ENCODE data around the gene MARCKSL1.
A peak's percentile ranks its signal among the peaks of the same experiment; 100 is the strongest.
"Not testable (repeated sequence)": the region's sequence is repeated elsewhere in the genome, so short reads cannot be mapped to it uniquely, and the experiment has no call there.

Gene MARCKSL1

DNA sequence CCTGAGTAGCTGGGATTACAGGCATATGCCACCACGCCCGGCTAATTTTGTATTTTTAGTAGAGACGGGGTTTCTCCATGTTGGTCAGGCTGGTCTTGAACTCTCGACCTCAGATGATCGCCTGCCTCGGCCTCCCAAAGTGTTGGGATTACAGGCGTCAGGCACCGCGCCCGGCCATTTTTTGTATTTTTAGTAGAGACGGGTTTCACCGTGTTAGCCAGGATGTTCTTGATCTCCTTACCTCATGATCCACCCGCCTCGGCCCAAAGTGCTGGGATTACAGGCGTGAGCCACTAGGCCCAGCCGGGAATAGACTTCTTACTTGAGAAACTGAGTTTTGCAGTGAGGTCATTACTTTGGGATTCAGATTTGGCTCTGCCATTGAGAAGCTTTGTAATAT, 37.8 kb downstream of the MARCKSL1 start:
- DNase-seq (ENCODE audit: low read depth, low spot score) = not testable (repeated sequence)
- H3K27ac ChIP-seq = peak overlapping the region; percentile 8

DNA sequence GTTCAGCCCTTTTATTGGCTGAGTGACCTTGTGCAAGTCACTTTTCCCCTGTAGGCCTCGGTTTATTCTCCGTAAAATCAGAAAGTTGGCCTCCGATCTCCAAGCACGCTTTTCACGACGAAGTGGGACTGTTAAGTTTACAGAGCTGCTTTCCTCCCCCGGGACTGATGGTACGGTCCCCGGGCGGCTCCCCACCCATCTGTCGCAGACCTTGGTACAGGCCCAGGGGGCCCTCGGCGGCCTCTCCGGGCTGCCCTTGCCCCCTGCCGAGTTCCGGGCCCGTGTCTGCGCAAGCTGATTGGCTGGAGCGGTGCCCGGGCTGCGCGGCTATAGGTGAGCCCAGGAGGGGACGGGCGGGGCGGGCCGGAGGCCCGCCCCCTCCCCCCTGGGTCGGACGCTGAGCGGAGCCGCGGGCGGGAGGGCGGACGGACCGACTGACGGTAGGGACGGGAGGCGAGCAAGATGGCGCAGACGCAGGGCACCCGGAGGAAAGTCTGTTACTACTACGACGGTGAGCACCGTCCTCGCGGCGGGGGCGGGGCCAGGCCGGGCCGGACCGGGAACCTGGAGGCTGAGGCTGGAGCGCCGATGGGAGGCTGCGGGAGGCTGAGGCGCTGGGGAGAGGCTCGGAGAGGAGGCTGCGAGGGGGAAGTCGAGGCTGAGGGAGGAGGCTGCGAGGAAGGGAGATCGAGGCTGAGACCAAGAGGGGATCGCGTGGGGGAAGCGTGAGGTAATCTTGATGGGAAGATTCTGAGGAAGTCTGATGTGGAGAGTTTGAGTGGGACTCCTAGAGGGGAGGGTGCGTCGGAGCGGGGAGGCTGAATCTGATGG, 44.1 kb downstream of the MARCKSL1 start, which contains the start of gene HDAC1:
TSS of gene HDAC1 (plus strand) at position 376 of the 831 bp plus-strand sequence. CDS start at position 463, 87 bp downstream.
- peak within 1 kb of the TSS; percentile 93 for H3K27ac ChIP-seq
- DNase-seq (ENCODE audit: low read depth, low spot score) = peak; percentile 53

DNA sequence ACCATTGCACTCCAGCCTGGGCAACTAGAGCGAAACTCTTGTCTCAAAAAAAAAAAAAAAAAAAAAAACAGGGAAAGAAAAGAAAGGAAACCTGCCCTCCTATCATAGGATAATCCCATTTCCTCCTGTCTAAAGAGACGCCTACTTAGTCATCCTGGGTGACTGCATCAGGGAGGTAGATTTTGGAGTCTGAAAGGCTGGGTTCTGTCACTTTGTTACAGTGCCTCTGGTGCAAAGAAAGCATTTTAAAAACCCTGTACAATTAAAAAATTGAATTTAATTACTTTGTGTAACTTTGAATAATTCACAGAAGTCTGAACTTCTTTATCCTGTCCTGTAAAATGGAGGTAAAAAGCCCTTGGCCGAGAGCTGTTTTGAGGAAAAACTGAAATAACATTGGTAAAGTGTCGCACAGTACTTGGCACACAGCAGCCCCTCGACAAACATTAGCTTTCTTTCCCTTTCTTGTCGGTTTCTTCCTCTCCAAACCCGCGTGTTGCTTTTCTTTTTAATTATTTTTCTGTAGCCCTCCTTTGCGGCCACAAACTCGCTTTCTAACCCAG, 44.8 kb downstream of the MARCKSL1 start:
- peak overlapping the region; percentile 93 for H3K27ac ChIP-seq
- peak; percentile 40 for DNase-seq (ENCODE audit: low read depth, low spot score)

DNA sequence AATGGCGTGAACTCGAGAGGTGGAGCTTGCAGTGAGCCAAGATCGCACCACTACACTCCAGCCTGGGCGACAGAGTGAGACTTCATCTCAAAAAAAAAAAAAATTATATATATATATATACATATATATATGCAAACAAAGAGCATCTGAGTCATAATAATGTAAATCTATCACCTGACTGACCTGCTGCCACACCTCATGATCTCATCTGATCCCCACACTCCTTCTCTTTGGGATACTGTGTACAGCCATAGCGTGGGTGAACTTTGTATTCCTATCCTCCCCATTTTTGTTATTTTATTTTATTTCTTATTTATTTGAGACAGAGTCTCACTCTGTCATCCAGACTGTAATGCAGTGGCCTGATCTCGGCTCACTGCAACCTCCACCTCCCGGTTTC, 46.8 kb downstream of the MARCKSL1 start:
- peak overlapping the region; percentile 93 for H3K27ac ChIP-seq
- DNase-seq (ENCODE audit: low read depth, low spot score) = peak; percentile 24

DNA sequence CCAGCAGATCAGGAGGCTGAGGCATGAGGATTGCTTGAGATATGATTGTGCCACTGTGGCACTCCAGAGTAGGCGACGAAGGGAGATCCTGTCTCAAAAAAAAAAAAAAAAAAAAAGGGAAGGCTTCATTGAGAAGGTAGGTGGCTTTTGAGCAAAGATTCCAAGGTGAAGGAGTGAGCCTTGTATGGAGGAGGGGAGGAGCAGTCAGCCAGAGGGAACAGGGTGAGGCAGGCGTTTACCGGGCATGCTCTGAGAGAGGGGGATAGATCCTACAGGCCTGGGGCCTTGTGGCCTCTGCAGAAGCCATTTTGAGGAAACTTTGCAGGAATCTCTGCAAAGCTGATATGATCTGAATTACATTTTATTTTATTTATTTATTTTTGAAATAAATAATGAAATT, 49.3 kb downstream of the MARCKSL1 start:
- no peak overlapping the region for H3K27ac ChIP-seq
- DNase-seq (ENCODE audit: low read depth, low spot score) = no peak

DNA sequence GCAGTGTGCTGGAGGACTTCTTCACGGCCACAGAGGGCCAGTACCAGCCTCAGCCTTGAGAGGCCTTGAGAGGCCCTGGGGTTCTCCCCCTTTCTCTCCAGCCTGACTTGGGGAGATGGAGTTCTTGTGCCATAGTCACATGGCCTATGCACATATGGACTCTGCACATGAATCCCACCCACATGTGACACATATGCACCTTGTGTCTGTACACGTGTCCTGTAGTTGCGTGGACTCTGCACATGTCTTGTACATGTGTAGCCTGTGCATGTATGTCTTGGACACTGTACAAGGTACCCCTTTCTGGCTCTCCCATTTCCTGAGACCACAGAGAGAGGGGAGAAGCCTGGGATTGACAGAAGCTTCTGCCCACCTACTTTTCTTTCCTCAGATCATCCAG, 50.4 kb downstream of the MARCKSL1 start:
- H3K27ac ChIP-seq = no peak overlapping the region
- no peak for DNase-seq (ENCODE audit: low read depth, low spot score)

DNA sequence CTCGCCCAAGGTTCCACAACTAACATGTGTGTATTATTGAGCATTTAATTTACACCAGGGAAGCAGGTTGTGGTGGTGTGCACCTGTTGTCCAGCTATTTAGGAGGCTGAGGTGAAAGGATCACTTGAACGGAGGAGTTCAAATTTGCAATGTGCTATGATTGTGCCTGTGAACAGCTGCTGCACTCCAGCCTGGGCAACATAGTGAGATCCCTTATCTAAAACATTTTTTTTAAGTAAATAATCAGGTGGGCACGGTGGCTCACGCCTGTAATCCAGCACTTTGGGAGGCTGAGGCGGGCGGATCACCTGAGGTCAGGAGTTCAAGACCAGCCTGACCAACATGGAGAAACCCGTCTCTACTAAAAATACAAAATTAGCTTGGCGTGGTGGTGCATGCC, 51.3 kb downstream of the MARCKSL1 start:
- H3K27ac ChIP-seq; DNase-seq (ENCODE audit: low read depth, low spot score): not testable (repeated sequence)
